ENCODE results near the gene TXNRD2. TPM values are rescaled to one million over a fixed set of nuclear protein-coding genes. Genes with fewer than 3 reads are reported as not detected.

Gene TXNRD2
- total RNA-seq, 1 donor from 2014 or later: 8.0 TPM

Other genes starting within 250 kb of the TXNRD2 start
- gene SEPTIN5, start 227.3 kb downstream of the TXNRD2 start, total RNA-seq: 167 TPM
- 21.8 TPM for gene GP1BB, start 218.3 kb downstream of the TXNRD2 start, total RNA-seq
- 0.62 TPM for gene TBX1, start 181.0 kb downstream of the TXNRD2 start, total RNA-seq
- 2.7 TPM for gene GNB1L, start 86.9 kb downstream of the TXNRD2 start, total RNA-seq
- gene RTL10, start 86.9 kb downstream of the TXNRD2 start, total RNA-seq: 12.3 TPM
- 49.0 TPM for gene COMT, start within 50 bp of the TXNRD2 start, total RNA-seq
- gene ARVCF, start 75.0 kb upstream of the TXNRD2 start, total RNA-seq: 47.3 TPM
- gene TANGO2, start 79.3 kb upstream of the TXNRD2 start, total RNA-seq: 15.9 TPM
- 37.0 TPM for gene DGCR8, start 138.4 kb upstream of the TXNRD2 start, total RNA-seq
- gene RANBP1, start 174.3 kb upstream of the TXNRD2 start, total RNA-seq: 90.6 TPM
- 25.9 TPM for gene TRMT2A, start 175.4 kb upstream of the TXNRD2 start, total RNA-seq
- 3.3 TPM for gene ZDHHC8, start 190.0 kb upstream of the TXNRD2 start, total RNA-seq
- not detected for gene CCDC188, start 209.2 kb upstream of the TXNRD2 start, total RNA-seq